Hepatocyte (in vitro differentiated cells): ENCODE results near the gene CNN3. TPM values are rescaled to one million over a fixed set of nuclear protein-coding genes. Genes with fewer than 3 reads are reported as not detected.

Experiments used
- DNase-seq: peaks from one replicate; pipeline ENCODE4 v3.0.0-alpha.2; 2016; ENCODE audit warnings: low spot score
- H2AFZ ChIP-seq: fragments of 200-600 bp; sonication (generic); 2 replicates; pipeline ENCODE4 v1.6.0; 2016; ENCODE audit warnings: antibody characterized with exemption, mild to moderate bottlenecking
- H3K27ac ChIP-seq: fragments of 200-600 bp; sonication (generic); 2 replicates; pipeline ENCODE4 v1.5.1; 2016; ENCODE audit warnings: mild to moderate bottlenecking
- H3K27me3 ChIP-seq: fragments of 200-600 bp; sonication (generic); 2 replicates; pipeline ENCODE4 v1.6.1; 2016
- H3K36me3 ChIP-seq: fragments of 200-600 bp; sonication (generic); replicated peaks from 2 replicates; pipeline ENCODE4 v1.5.1; 2016; ENCODE audit warnings: low read depth; ENCODE audit not compliant: insufficient read depth
- H3K4me1 ChIP-seq: fragments of 200-600 bp; sonication (generic); 2 replicates; pipeline ENCODE4 v1.5.1; 2016; ENCODE audit warnings: mild to moderate bottlenecking, moderate library complexity; ENCODE audit not compliant: insufficient read depth
- H3K4me2 ChIP-seq: fragments of 200-600 bp; sonication (generic); 2 replicates; pipeline ENCODE4 v1.6.0; 2016
- H3K4me3 ChIP-seq: fragments of 200-600 bp; sonication (generic); 2 replicates; pipeline ENCODE4 v1.5.1; 2016; ENCODE audit warnings: mild to moderate bottlenecking
- H3K79me2 ChIP-seq: fragments of 200-600 bp; sonication (generic); 2 replicates; pipeline ENCODE4 v1.6.0; 2017; ENCODE audit warnings: mild to moderate bottlenecking
- H3K9me2 ChIP-seq: fragments of 200-600 bp; sonication (generic); replicated peaks from 2 replicates; pipeline ENCODE4 v1.6.0; 2017; ENCODE audit warnings: mild to moderate bottlenecking; ENCODE audit not compliant: insufficient read depth
- H3K9me3 ChIP-seq: fragments of 200-600 bp; sonication (generic); 2 replicates; pipeline ENCODE4 v1.5.1; 2016; ENCODE audit warnings: low read depth, mild to moderate bottlenecking
- H4K20me1 ChIP-seq: fragments of 200-600 bp; sonication (generic); 2 replicates; pipeline ENCODE4 v1.6.0; 2016; ENCODE audit warnings: mild to moderate bottlenecking; ENCODE audit not compliant: insufficient read depth, poor library complexity, severe bottlenecking
- CTCF ChIP-seq: fragments of 200-600 bp; sonication (generic); IDR thresholded peaks from 2 replicates; pipeline ENCODE4 v1.5.1; 2016; ENCODE audit warnings: antibody characterized with exemption, mild to moderate bottlenecking; ENCODE audit not compliant: poor library complexity
- EZH2 ChIP-seq: fragments of 200-600 bp; sonication (generic); IDR thresholded peaks from 2 replicates; pipeline ENCODE4 v1.6.1; 2016; ENCODE audit warnings: antibody characterized with exemption, mild to moderate bottlenecking, borderline replicate concordance
- EZH2phosphoT487 ChIP-seq: fragments of 200-600 bp; sonication (generic); IDR thresholded peaks from one replicate; pipeline ENCODE4 v1.6.1; 2018; ENCODE audit warnings: antibody characterized with exemption, mild to moderate bottlenecking, low read depth, moderate library complexity; ENCODE audit not compliant: unreplicated experiment, severe bottlenecking
- WGBS: methylation state at CpG from one replicate; pipeline ENCODE4 v1.1.6; 2016; ENCODE audit warnings: low lambda C conversion rate; ENCODE audit errors: missing lambda C conversion rate; 5-methylcytosine and 5-hydroxymethylcytosine counted together
- polyA plus RNA-seq: library from polyadenylated mRNA; unstranded; fragments of >200 nt; fragmentation: Nextera tagmentation; extraction: Ambion mirVana; gene quantifications from 2 replicates; pipeline ENCODE4 v1.2.1, GENCODE V29; 2016
- total RNA-seq: library from RNA; depleted of rRNA; stranded (reverse); fragments of >200 nt; gene quantifications from 2 replicates; pipeline ENCODE4 v1.2.3, GENCODE V29; 2014

The CNN3 gene
- total and polyA plus RNA-seq, 2 experiments from 2014 or later: 256 to 420 TPM

DNA sequence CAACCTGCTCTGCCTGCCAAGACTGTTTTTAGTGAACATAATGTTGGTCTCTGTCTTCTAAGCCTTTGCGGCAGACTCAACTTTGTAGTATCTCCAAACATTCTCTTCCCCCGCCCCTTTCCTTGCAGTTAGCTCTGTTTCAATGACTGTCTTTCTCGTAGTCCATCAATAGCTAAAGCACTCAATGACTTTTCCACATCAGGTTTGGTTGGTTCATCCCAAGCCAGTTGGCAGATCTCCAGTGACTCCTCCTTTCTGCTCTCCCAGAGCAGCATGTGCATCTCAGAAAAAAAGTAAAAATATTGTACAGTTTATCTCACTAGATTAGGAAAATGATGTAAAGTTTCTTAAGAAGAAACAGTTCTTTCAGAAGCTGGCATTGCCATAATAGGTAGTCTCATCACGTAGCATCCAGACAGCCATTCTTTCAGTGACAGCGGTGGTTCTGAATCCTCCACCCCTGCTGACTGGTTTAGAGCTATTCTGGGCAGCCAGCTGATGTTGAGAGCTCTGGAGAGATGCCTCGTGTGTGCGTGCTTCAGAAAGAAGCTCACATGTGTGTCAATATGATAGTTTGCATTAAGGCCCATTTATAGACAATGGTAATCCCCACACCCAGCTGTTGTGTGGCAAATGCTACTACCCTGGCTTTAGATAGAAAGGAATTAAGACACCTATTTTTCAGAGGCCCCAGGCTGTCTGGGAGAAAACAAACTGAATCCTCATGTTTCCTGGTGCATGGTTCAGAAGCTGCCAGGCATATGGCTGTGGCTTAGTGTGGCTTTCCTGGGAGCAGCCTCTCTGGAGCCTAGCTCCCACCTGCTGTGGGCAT is 53.2 kb downstream of the CNN3 start:
- peak; percentile 64 for DNase-seq
- Histone ChIP-seq H3K27ac (peak overlapping the region; percentile 78), H3K36me3 (no peaks in the 10 kb centered on the region)

GRCh38 chr1:94872771-94873495 is 54.0 kb downstream of the CNN3 start:
- Histone ChIP-seq H3K79me2 (no peaks in the 10 kb centered on the region), H2AFZ (no peak overlapping the region), H3K4me1 (peaks cover 6% of the 10 kb centered on the region), H3K9me2 (no peaks in the 10 kb centered on the region), H3K27me3 (no peaks in the 10 kb centered on the region), H4K20me1 (no peaks in the 10 kb centered on the region), H3K36me3 (no peaks in the 10 kb centered on the region), H3K4me2 (no peak overlapping the region), H3K4me3 (no peak overlapping the region), H3K9me3 (no peaks in the 10 kb centered on the region), H3K27ac (peak overlapping the region; percentile 78)
- 74% methylated on average over 4 of the region's 4 CpGs for WGBS
- no peak for TF ChIP-seq EZH2
- no peak for TF ChIP-seq CTCF
- no peak for TF ChIP-seq EZH2phosphoT487
- DNase-seq: no peak

More for the DNA sequence above, 53.2 kb downstream of the CNN3 start:
- no peaks in the 10 kb centered on the region for H3K9me3 ChIP-seq
- H4K20me1 ChIP-seq: no peaks in the 10 kb centered on the region
- H3K9me2 ChIP-seq: no peaks in the 10 kb centered on the region
- 59% methylated on average over 7 of the region's 7 CpGs for WGBS
- H3K4me2 ChIP-seq: no peak overlapping the region
- no peaks in the 10 kb centered on the region for H3K79me2 ChIP-seq
- no peak for TF ChIP-seq EZH2phosphoT487
- TF ChIP-seq EZH2: no peak
- no peak for TF ChIP-seq CTCF
- H3K4me3 ChIP-seq: no peak overlapping the region
- H2AFZ ChIP-seq: no peak overlapping the region
- H3K27me3 ChIP-seq: no peaks in the 10 kb centered on the region
- peaks cover 6% of the 10 kb centered on the region for H3K4me1 ChIP-seq

- no peak for DNase-seq
- Histone ChIP-seq H3K4me3 (no peak overlapping the region), H3K36me3 (no peaks in the 10 kb centered on the region), H4K20me1 (no peaks in the 10 kb centered on the region), H3K4me1 (peaks cover 16% of the 10 kb centered on the region), H3K27me3 (no peaks in the 10 kb centered on the region), H3K9me2 (no peaks in the 10 kb centered on the region), H2AFZ (no peak overlapping the region), H3K79me2 (no peaks in the 10 kb centered on the region), H3K4me2 (no peak overlapping the region), H3K9me3 (no peaks in the 10 kb centered on the region), H3K27ac (no peak overlapping the region)
- 68% methylated on average over 2 of the region's 2 CpGs for WGBS
- TF ChIP-seq EZH2: no peak
- no peak for TF ChIP-seq EZH2phosphoT487
- no peak for TF ChIP-seq CTCF
Measured at GRCh38 chr1:94871031-94871430, 55.9 kb downstream of the CNN3 start.
